ENCODE results near the gene AFAP1L1. TPM values are rescaled to one million over a fixed set of nuclear protein-coding genes. Genes with fewer than 3 reads are reported as not detected.

Gene AFAP1L1
- total RNA-seq, 1 experiment from 2014 or later = 15.2 TPM

GRCh38 chr5:149251546-149251945 is 20.1 kb upstream of the AFAP1L1 start:
- intact Hi-C loops (cut with micrococcal nuclease; ENCODE audit: unreplicated experiment) = no loop called here
- in situ Hi-C loops (cut with HindIII; ENCODE audit: low pct_unique_long_range_greater_than_20kb, low sequenced_read_pairs) = loop anchor here (25.0 kb wide), 1 partner anchor 114 kb away; the partner anchor contains the start of gene ABLIM3
- no peak for DNase-seq (ENCODE audit: low read depth, low spot score)
- ATAC-seq = no peak
- no peaks in the 10 kb centered on the region for H3K4me1 ChIP-seq (ENCODE audit: control insufficient read depth, insufficient read depth, low read length)
- H3K27ac ChIP-seq (ENCODE audit: low read length) = no peak overlapping the region
- TF ChIP-seq, protein P1, sequence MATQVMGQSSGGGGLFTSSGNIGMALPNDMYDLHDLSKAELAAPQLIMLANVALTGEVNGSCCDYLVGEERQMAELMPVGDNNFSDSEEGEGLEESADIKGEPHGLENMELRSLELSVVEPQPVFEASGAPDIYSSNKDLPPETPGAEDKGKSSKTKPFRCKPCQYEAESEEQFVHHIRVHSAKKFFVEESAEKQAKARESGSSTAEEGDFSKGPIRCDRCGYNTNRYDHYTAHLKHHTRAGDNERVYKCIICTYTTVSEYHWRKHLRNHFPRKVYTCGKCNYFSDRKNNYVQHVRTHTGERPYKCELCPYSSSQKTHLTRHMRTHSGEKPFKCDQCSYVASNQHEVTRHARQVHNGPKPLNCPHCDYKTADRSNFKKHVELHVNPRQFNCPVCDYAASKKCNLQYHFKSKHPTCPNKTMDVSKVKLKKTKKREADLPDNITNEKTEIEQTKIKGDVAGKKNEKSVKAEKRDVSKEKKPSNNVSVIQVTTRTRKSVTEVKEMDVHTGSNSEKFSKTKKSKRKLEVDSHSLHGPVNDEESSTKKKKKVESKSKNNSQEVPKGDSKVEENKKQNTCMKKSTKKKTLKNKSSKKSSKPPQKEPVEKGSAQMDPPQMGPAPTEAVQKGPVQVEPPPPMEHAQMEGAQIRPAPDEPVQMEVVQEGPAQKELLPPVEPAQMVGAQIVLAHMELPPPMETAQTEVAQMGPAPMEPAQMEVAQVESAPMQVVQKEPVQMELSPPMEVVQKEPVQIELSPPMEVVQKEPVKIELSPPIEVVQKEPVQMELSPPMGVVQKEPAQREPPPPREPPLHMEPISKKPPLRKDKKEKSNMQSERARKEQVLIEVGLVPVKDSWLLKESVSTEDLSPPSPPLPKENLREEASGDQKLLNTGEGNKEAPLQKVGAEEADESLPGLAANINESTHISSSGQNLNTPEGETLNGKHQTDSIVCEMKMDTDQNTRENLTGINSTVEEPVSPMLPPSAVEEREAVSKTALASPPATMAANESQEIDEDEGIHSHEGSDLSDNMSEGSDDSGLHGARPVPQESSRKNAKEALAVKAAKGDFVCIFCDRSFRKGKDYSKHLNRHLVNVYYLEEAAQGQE (IDR thresholded peaks at IDR 0.05; ENCODE audit: insufficient read depth in 1 of 2, low read depth in 2 of 2, low read length in 1 of 2) = no peak
- TF ChIP-seq TCF7L2 (IDR thresholded peaks at IDR 0.05; ENCODE audit: low read depth, low read length) = no peak
- no peak for TF ChIP-seq POLR2AphosphoS5 (IDR thresholded peaks at IDR 0.05; ENCODE audit: low read depth, low read length)
- TF ChIP-seq, protein P2, sequence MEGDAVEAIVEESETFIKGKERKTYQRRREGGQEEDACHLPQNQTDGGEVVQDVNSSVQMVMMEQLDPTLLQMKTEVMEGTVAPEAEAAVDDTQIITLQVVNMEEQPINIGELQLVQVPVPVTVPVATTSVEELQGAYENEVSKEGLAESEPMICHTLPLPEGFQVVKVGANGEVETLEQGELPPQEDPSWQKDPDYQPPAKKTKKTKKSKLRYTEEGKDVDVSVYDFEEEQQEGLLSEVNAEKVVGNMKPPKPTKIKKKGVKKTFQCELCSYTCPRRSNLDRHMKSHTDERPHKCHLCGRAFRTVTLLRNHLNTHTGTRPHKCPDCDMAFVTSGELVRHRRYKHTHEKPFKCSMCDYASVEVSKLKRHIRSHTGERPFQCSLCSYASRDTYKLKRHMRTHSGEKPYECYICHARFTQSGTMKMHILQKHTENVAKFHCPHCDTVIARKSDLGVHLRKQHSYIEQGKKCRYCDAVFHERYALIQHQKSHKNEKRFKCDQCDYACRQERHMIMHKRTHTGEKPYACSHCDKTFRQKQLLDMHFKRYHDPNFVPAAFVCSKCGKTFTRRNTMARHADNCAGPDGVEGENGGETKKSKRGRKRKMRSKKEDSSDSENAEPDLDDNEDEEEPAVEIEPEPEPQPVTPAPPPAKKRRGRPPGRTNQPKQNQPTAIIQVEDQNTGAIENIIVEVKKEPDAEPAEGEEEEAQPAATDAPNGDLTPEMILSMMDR (IDR thresholded peaks at IDR 0.05) = no peak
- no TSS peak for BruUV-seq (replicated peaks)
- no peaks in the 10 kb centered on the region for H3K36me3 ChIP-seq (ENCODE audit: control insufficient read depth, insufficient read depth, low read length)
- H3K4me3 ChIP-seq (ENCODE audit: low read depth in 2 of 2, low read length in 2 of 2) = no peak overlapping the region
- ChIA-PET CTCF (interaction anchor here (0.6 kb wide), 1 partner anchor 102 kb away, joined by 6 read pairs; no protein-coding TSS in a partner anchor), POLR2A (no interaction called here)
- no peaks in the 10 kb centered on the region for H3K27me3 ChIP-seq (ENCODE audit: control insufficient read depth, insufficient read depth, low read length)
- no peaks in the 10 kb centered on the region for H3K9me3 ChIP-seq (ENCODE audit: control insufficient read depth, insufficient read depth, low read depth, low read length)

DNA sequence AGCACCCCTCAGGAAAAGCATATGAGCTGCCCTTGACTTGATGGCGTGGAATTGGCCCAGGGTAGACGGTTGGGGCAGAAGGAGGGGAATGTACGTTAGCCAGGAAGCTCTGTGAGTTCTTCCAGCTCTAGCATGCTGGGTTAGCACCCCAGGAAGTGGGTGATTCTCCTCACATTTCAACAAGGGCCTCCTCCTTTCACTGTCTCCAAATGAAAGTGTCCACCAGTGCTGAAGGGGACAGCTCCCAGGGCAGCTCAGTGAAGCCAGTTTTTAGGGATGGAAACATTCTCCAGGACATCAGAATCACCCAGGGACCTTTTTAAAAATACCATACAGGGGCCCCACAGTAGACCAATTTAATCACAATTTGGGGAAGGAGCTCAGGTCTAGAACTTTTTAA is 17.2 kb upstream of the AFAP1L1 start:
- DNase-seq (ENCODE audit: low read depth, low spot score) = no peak
- in situ Hi-C loops (cut with HindIII; ENCODE audit: low pct_unique_long_range_greater_than_20kb, low sequenced_read_pairs) = loop anchor here (25.0 kb wide), 1 partner anchor 117 kb away; the partner anchor contains the start of gene ABLIM3

More for the DNA sequence above, 17.2 kb upstream of the AFAP1L1 start:
- TF ChIP-seq SIN3A (IDR thresholded peaks at IDR 0.05; ENCODE audit: borderline replicate concordance, insufficient read depth, low read depth, low read length) = no peak
- TF ChIP-seq, protein P1 (IDR thresholded peaks at IDR 0.05; ENCODE audit: insufficient read depth in 1 of 2, low read depth in 2 of 2, low read length in 1 of 2) = peak; percentile 73 to 77; a peak in 3 of 4 replicates
- TF ChIP-seq, protein P2 (IDR thresholded peaks at IDR 0.05) = no peak
- TF ChIP-seq TCF7L2 (IDR thresholded peaks at IDR 0.05; ENCODE audit: low read depth, low read length) = no peak
- no peak for TF ChIP-seq POLR2AphosphoS5 (IDR thresholded peaks at IDR 0.05; ENCODE audit: low read depth, low read length)
- no peaks in the 10 kb centered on the region for H3K9me3 ChIP-seq (ENCODE audit: control insufficient read depth, insufficient read depth, low read depth, low read length)
- no peaks in the 10 kb centered on the region for H3K4me1 ChIP-seq (ENCODE audit: control insufficient read depth, insufficient read depth, low read length)
- no peaks in the 10 kb centered on the region for H3K27me3 ChIP-seq (ENCODE audit: control insufficient read depth, insufficient read depth, low read length)
- intact Hi-C loops (cut with micrococcal nuclease; ENCODE audit: unreplicated experiment) = no loop called here
- BruUV-seq (replicated peaks) = no TSS peak
- no peak for ATAC-seq
- no peak overlapping the region for H3K27ac ChIP-seq (ENCODE audit: low read length)
- no peak overlapping the region for H3K4me3 ChIP-seq (ENCODE audit: low read depth in 2 of 2, low read length in 2 of 2)
- POLR2A ChIA-PET = no interaction called here
- CTCF ChIA-PET = interaction anchor here (0.5 kb wide), 1 partner anchor 171 kb away, joined by 7 read pairs; no protein-coding TSS in a partner anchor
- no peaks in the 10 kb centered on the region for H3K36me3 ChIP-seq (ENCODE audit: control insufficient read depth, insufficient read depth, low read length)
